Measurements from ENCODE around the gene TMEM165.

GRCh38 chr4:55395218-55395528 lies 584 bp upstream of the TMEM165 start:
- TF ChIP-seq EZH2 (IDR thresholded peaks at IDR 0.05; ENCODE audit: low read length) (no peak), CTCF (optimal IDR thresholded peaks at IDR 0.05 in 1 of 3, IDR thresholded peaks at IDR 0.05 in 1 of 3, conservative IDR thresholded peaks at IDR 0.05 in 1 of 3; ENCODE audit: extremely low read depth in 1 of 3, insufficient read depth in 2 of 3, low read length in 3 of 3) (peak in 1 of 3 experiments; percentile 14)

Data from keratinocyte (primary cell).